HG03045 (cell line): Measurements from ENCODE around the gene SPEG.

Experiments
- ATAC-seq: cut with Tn5 transposase; IDR thresholded peaks from one replicate; pipeline ENCODE4 v1.9.1; 2021; ENCODE audit warnings: mild to moderate bottlenecking, moderate library complexity; ENCODE audit not compliant: unreplicated experiment

SPEG gene

GRCh38 chr2:219493086-219493485, 58.4 kb downstream of the SPEG start:
- no peak for ATAC-seq

- no peak for ATAC-seq
These were observed 60.4 kb downstream of the SPEG start for GRCh38 chr2:219494952-219495530.

GRCh38 chr2:219495531-219496122, 61.0 kb downstream of the SPEG start:
- no peak for ATAC-seq

GRCh38 chr2:219496247-219496824, 61.7 kb downstream of the SPEG start:
- no peak for ATAC-seq

GRCh38 chr2:219496825-219497494, 62.3 kb downstream of the SPEG start:
- no peak for ATAC-seq

GRCh38 chr2:219497495-219498279, 63.0 kb downstream of the SPEG start:
- ATAC-seq = peak; percentile 29

- ATAC-seq = peak; percentile 91
These were observed 63.8 kb downstream of the SPEG start, which contains the start of gene GMPPA for GRCh38 chr2:219498280-219499057. GMPPA (plus strand) TSS chr2:219498891; CDS start chr2:219499976, 1,085 bp downstream.

GRCh38 chr2:219499058-219499307, 64.3 kb downstream of the SPEG start:
- ATAC-seq = no peak

- ATAC-seq = no peak
These were observed 64.9 kb downstream of the SPEG start for GRCh38 chr2:219499555-219499954.

- no peak for ATAC-seq
These were observed 65.5 kb downstream of the SPEG start for GRCh38 chr2:219500135-219500534.

- no peak for ATAC-seq
These were observed 67.2 kb downstream of the SPEG start for GRCh38 chr2:219501849-219502248.

- ATAC-seq = no peak
These were observed 68.0 kb downstream of the SPEG start for GRCh38 chr2:219502618-219503017.

- ATAC-seq = no peak
These were observed 70.9 kb downstream of the SPEG start for GRCh38 chr2:219505585-219505984.

GRCh38 chr2:219506153-219506801, 71.6 kb downstream of the SPEG start:
- ATAC-seq = no peak

GRCh38 chr2:219506802-219507526, 72.3 kb downstream of the SPEG start:
- no peak for ATAC-seq

GRCh38 chr2:219507581-219508443, 73.2 kb downstream of the SPEG start:
- ATAC-seq = no peak

- no peak for ATAC-seq
These were observed 73.7 kb downstream of the SPEG start for GRCh38 chr2:219508444-219508734.

GRCh38 chr2:219508971-219509779, 74.5 kb downstream of the SPEG start:
- no peak for ATAC-seq
